GM12865 (cell line): ENCODE results near the gene SMIM1.

Experiments used
- DNase-seq: peaks from one replicate; pipeline ENCODE4 v3.0.0; 2010; ENCODE audit warnings: low read depth
- H3K4me3 ChIP-seq: 2 replicates; pipeline ENCODE4 v1.5.1; 2011; ENCODE audit warnings: mild to moderate bottlenecking, low read depth, low read length, control low read depth
- CTCF ChIP-seq: IDR thresholded peaks from 2 replicates; pipeline ENCODE4 v1.5.1; 2011; ENCODE audit warnings: low read length, control low read depth, low read depth, inconsistent platforms; ENCODE audit not compliant: insufficient read depth; ENCODE audit errors: missing control alignments

The SMIM1 gene

DNA sequence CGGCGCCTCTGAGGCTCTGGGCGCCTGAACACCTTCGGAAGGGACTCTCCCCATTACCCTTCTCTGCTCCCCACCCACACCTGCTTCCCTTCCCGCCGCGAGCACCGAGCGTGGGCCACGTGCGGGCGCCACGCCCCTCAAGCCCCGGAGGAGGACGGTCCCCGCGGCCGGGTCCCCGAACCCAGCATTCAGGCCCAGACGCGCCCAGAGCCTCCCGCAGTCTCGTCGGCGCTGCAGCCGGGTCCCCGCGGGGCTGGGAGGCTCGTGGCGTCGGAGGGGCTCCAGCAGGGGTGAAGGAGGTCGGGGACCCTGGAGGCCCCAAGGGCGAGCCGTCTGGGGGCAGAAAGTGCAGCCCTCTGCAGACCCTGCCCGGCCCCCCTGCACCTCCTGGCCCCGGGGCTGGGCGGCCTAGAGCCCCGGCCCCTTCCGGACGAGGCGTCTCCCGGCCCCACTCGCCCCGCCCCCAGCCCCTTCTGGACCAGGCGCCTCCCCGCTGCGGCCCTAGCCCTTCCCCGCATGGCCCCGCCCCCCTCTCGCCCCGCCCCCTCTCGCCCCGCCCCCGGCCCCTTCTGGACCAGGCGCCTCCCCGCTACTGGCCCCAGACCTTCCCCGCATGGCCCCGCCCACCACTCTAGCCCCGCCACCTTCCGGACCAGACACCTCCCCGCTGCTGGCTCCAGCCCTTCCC is 378 bp upstream of the SMIM1 start:
- no peak for TF ChIP-seq CTCF
- H3K4me3 ChIP-seq = peak overlapping the region; percentile 64
- peak; percentile 92 for DNase-seq

DNA sequence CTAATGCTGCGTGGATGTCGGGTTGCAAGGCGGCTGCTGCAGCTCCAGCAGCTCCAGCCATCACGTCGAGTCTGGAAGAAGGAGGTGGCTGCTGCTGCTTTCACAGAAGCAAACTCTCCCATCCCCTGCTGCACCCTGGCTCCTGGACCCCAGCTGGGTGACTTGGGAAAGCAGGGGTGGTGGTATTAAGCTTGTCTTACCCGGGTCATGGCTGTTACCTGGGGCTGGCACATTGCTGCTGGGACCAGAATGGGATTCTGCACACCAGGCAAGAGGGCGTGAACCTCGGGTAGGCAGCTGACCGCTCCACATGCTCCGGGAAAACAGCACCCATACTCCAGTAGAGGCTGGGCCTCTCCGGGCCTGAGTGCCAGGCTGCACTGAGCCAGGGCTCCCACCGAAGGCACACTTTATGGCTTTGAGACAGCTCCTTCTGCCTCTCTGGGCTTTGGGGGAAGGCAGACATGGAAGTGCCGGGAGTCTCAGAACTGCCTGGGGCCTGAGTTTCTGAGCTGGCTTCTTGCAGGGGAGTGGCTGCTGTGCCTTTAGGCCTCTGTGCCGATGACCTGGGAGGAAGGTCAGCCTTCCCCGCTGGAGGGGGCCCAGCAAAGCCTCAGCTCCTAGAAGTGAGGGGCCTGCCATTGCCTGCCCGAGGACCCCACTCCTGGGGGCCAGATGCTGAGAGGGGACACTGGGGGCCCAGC is 1.2 kb downstream of the SMIM1 start:
- TF ChIP-seq CTCF = no peak
- no peak for DNase-seq
- H3K4me3 ChIP-seq = no peak overlapping the region

DNA sequence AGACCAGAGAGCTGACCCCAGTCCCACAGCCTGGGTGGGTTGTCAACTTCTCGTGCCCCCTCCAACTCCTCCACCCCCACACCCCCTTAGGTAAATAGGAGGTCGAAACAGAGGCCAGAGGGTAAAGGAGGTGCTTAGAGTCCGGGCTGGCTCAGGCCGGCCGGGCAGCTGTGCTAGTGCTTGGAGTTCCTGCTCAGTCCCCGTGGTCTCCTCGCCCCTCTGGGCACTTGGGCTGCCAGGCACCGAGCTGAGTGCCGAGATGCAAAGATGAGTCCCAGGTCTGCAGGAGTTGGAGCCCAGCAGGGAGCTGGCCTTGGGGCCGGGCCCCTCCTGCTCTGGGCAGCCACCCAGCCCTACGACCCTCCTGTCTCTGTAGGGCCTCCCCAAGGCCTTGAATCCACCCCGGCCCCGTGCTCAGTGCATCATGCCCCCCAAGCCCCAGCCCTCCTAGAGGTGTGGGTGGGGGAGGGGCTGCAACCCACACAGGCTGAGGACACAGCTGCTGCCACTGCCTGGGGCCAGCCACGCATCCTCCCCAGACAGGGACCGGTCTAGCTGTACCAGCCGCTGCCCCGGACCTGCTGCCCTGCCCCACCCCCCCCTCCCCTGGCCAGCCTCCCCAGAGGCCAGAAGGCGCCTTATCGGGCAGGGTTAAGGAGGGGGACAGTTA is 1.9 kb downstream of the SMIM1 start:
- TF ChIP-seq CTCF = no peak
- H3K4me3 ChIP-seq = no peak overlapping the region
- no peak for DNase-seq

DNA sequence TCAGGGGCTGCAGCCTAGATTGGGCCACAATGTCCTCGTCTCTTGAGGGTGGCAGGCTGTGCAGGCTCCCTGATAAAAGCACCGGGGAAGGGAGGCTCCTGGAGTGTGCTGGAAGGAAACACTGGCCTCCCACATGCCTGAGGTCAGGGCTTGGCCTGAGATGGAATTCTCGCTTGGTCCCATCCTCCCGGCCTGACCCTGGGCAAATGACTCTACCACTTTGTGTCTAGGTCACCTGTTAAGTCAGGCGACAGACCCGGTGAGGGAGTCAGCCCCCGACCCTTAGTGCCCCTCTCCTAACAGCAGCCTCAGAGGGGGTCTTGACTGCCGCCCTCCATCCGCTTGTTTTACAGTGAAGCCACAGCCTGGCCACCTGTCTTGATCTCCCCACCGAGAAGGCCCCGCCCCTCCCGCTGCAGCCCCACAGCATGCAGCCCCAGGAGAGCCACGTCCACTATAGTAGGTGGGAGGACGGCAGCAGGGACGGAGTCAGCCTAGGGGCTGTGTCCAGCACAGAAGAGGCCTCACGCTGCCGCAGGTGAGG is 2.5 kb downstream of the SMIM1 start:
- no peak overlapping the region for H3K4me3 ChIP-seq
- TF ChIP-seq CTCF = no peak
- no peak for DNase-seq

GRCh38 chr1:3775490-3776230 is 3.1 kb downstream of the SMIM1 start:
- peak; percentile 70 for TF ChIP-seq CTCF
- DNase-seq = peak; percentile 86

GRCh38 chr1:3776231-3776961 is 3.8 kb downstream of the SMIM1 start:
- no peak for DNase-seq
- TF ChIP-seq CTCF = no peak

More at GRCh38 chr1:3775490-3776230, 3.1 kb downstream of the SMIM1 start:
- H3K4me3 ChIP-seq = no peak overlapping the region

More at GRCh38 chr1:3776231-3776961, 3.8 kb downstream of the SMIM1 start:
- H3K4me3 ChIP-seq = no peak overlapping the region
